Transverse colon (tissue), 3 donors: Measurements from ENCODE around the gene PMFBP1.

Experiments
- EP300 ChIP-seq: sonication (generic); formaldehyde crosslinking; IDR thresholded peaks from one replicate; pipeline ENCODE4 v1.6.1; 2017; ENCODE audit warnings: antibody characterized with exemption, low read depth
- POLR2A ChIP-seq: fragments of 450-650 bp; IDR thresholded peaks from one replicate; pipeline ENCODE4 v1.6.1; 2016; ENCODE audit warnings: antibody characterized with exemption, mild to moderate bottlenecking, moderate library complexity
- TF ChIP-seq, protein P1 (sequence below), 5 experiments: fragments of 200-600 bp in 3 of 5; fragments of 450-650 bp in 2 of 5; sonication (generic) in 3 of 5; IDR thresholded peaks; 1 replicate in 2 of 5; 2 replicates in 3 of 5; pipeline ENCODE4 v1.5.1; 2016 to 2017; ENCODE audit warnings: antibody characterized with exemption in 5 of 5, inconsistent platforms in 3 of 5, mild to moderate bottlenecking in 2 of 5, moderate library complexity in 1 of 5

DNA sequence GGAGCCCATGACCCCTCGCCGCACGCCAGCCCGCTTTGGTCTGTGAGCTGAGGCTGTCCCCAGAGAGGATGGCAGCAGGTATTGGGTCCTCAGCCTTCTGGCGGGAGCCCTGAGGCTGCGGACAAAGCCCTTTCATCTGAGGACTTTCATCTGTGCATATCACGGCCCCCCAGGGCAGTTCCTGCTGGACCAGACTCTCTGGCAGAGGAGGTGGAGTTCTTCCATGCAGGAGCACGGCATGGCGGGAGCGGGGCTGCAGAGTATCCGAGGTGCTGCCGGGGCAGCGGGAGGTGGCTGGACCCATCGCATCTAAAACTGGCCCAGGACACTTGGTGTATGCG, 59.5 kb downstream of the PMFBP1 start:
- no peak for TF ChIP-seq POLR2A
- no peak for TF ChIP-seq EP300
- TF ChIP-seq, protein P1, sequence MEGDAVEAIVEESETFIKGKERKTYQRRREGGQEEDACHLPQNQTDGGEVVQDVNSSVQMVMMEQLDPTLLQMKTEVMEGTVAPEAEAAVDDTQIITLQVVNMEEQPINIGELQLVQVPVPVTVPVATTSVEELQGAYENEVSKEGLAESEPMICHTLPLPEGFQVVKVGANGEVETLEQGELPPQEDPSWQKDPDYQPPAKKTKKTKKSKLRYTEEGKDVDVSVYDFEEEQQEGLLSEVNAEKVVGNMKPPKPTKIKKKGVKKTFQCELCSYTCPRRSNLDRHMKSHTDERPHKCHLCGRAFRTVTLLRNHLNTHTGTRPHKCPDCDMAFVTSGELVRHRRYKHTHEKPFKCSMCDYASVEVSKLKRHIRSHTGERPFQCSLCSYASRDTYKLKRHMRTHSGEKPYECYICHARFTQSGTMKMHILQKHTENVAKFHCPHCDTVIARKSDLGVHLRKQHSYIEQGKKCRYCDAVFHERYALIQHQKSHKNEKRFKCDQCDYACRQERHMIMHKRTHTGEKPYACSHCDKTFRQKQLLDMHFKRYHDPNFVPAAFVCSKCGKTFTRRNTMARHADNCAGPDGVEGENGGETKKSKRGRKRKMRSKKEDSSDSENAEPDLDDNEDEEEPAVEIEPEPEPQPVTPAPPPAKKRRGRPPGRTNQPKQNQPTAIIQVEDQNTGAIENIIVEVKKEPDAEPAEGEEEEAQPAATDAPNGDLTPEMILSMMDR (IDR thresholded peaks at IDR 0.05): no peak
